GM12878 (cell line): ENCODE results near the gene ALKBH2. TPM values are rescaled to one million over a fixed set of nuclear protein-coding genes. Genes with fewer than 3 reads are reported as not detected.

Experiments
- ATAC-seq: fragments of 200-7000 bp; cut with Tn5 transposase; 3 replicates; pipeline ENCODE4 v1.9.1; 2020; ENCODE audit warnings: mild to moderate bottlenecking, moderate library complexity
- BruUV-seq: library from RNA; stranded (reverse); fragments of 400-500 nt; replicated peaks from 2 replicates; lab custom pipeline; 2021; lab: Mats Ljungman, UMichigan
- CTCF ChIA-PET: fragments of 300-600 bp; sonication (Branson Sonifier 250); formaldehyde crosslinking; extraction: SDS; loops from one replicate; lab custom pipeline; 2021; ENCODE audit warnings: inconsistent platforms; lab: Yijun Ruan, JAX
- POLR2A ChIA-PET: fragments of 350-600 bp; formaldehyde crosslinking; extraction: SDS; loops from one replicate; lab custom pipeline; 2021; ENCODE audit warnings: inconsistent platforms; lab: Charles Lee
- RAD21 ChIA-PET: fragments of 300-600 bp; sonication (Branson Sonifier 250); formaldehyde crosslinking; loops from one replicate; lab custom pipeline; 2023; ENCODE audit warnings: antibody characterized with exemption; ENCODE audit not compliant: unreplicated experiment; lab: Charles Lee
- SMC1A ChIA-PET: fragments of 300-600 bp; sonication (Branson Sonifier 250); formaldehyde crosslinking; loops from one replicate; lab custom pipeline; 2023; ENCODE audit not compliant: unreplicated experiment, uncharacterized antibody; lab: Charles Lee
- DNase-seq: peaks from one replicate; pipeline ENCODE4 v3.0.0-alpha.2; 2011; ENCODE audit warnings: low read depth, low spot score
- FAIRE-seq: peaks from 3 replicates; lab custom pipeline; 2011; peaks lifted over from hg19 to GRCh38; lab: Jason Lieb, UNC
- H2AFZ ChIP-seq: 2 replicates; pipeline ENCODE4 v1.6.0; 2011; ENCODE audit warnings: low read depth, low read length, control low read depth; ENCODE audit not compliant: control insufficient read depth
- H3K27ac ChIP-seq: 2 replicates; pipeline ENCODE4 v1.5.1; 2011; ENCODE audit warnings: control low read depth; ENCODE audit not compliant: control insufficient read depth, insufficient read depth
- H3K27me3 ChIP-seq, 2 experiments: replicated peaks in 1 of 2; 2 replicates each; pipeline versions ENCODE4 v1.6.0 to v1.6.1; 2011; ENCODE audit warnings: low read length in 1 of 2; ENCODE audit not compliant: control insufficient read depth in 2 of 2, insufficient read depth in 2 of 2
- H3K36me3 ChIP-seq, 2 experiments: 2 replicates each; pipeline ENCODE4 v1.5.1; 2011; ENCODE audit warnings: low read length in 1 of 2; ENCODE audit not compliant: control insufficient read depth in 2 of 2, insufficient read depth in 2 of 2
- H3K4me1 ChIP-seq: 2 replicates; pipeline ENCODE4 v1.6.1; 2011; ENCODE audit warnings: mild to moderate bottlenecking, low read length, moderate library complexity, mixed read lengths; ENCODE audit not compliant: control insufficient read depth, insufficient read depth
- H3K4me2 ChIP-seq: 2 replicates; pipeline ENCODE4 v1.6.0; 2011; ENCODE audit warnings: control low read depth; ENCODE audit not compliant: control insufficient read depth, insufficient read depth
- H3K4me3 ChIP-seq: fragments of 200-600 bp; sonication (generic); 2 replicates; pipeline ENCODE4 v1.5.1; 2016
- H3K79me2 ChIP-seq: 2 replicates; pipeline ENCODE4 v1.6.0; 2011; ENCODE audit warnings: low read length; ENCODE audit not compliant: control insufficient read depth, insufficient read depth
- H3K9ac ChIP-seq: 2 replicates; pipeline ENCODE4 v1.8.0; 2011; ENCODE audit warnings: low read length, control low read depth, mixed read lengths; ENCODE audit not compliant: control insufficient read depth, insufficient read depth
- H3K9me3 ChIP-seq: replicated peaks from 3 replicates; pipeline ENCODE4 v1.5.1; 2011; ENCODE audit warnings: mild to moderate bottlenecking, low read length; ENCODE audit not compliant: control insufficient read depth, insufficient read depth
- H4K20me1 ChIP-seq: 2 replicates; pipeline ENCODE4 v1.6.0; 2011; ENCODE audit not compliant: control insufficient read depth, insufficient read depth
- BACH1 ChIP-seq: fragments of 450-650 bp; IDR thresholded peaks from 2 replicates; pipeline ENCODE4 v1.6.1; 2017; ENCODE audit warnings: mild to moderate bottlenecking, borderline replicate concordance
- CBFB ChIP-seq: IDR thresholded peaks from 2 replicates; pipeline ENCODE4 v1.6.1; 2016; ENCODE audit warnings: antibody characterized with exemption, low read depth
- ESRRA ChIP-seq: IDR thresholded peaks from 2 replicates; pipeline ENCODE4 v1.6.1; 2012; ENCODE audit warnings: mild to moderate bottlenecking, low read length, improper control_type of control experiment
- JUNB ChIP-seq: IDR thresholded peaks from 2 replicates; pipeline ENCODE4 v1.6.1; 2016; ENCODE audit warnings: antibody characterized with exemption, mild to moderate bottlenecking
- NFXL1 ChIP-seq: fragments of 450-650 bp; IDR thresholded peaks from 2 replicates; pipeline ENCODE4 v1.6.1; 2017; ENCODE audit warnings: antibody characterized with exemption, mild to moderate bottlenecking, borderline replicate concordance
- NR2C1 ChIP-seq: fragments of 450-650 bp; IDR thresholded peaks from 2 replicates; pipeline ENCODE4 v1.6.1; 2017; ENCODE audit warnings: antibody characterized with exemption, mild to moderate bottlenecking, moderate library complexity
- PRDM15 ChIP-seq: fragments of 450-650 bp; formaldehyde crosslinking; IDR thresholded peaks from 2 replicates; pipeline ENCODE4 v1.4.0; 2020; ENCODE audit warnings: mild to moderate bottlenecking, moderate library complexity
- RCOR1 ChIP-seq: conservative IDR thresholded peaks from 2 replicates; pipeline ENCODE4 v1.6.1; 2012; ENCODE audit warnings: low read depth, low read length, improper control_type of control experiment
- RELA ChIP-seq: fragments of 450-650 bp; IDR thresholded peaks from 2 replicates; pipeline ENCODE4 v1.8.0; 2014; ENCODE audit warnings: borderline replicate concordance; ENCODE audit not compliant: partially characterized antibody
- SIX5 ChIP-seq: IDR thresholded peaks from 2 replicates; pipeline ENCODE4 v1.6.1; 2011; ENCODE audit warnings: mild to moderate bottlenecking, low read depth, low read length, moderate library complexity; ENCODE audit not compliant: severe bottlenecking
- SREBF1 ChIP-seq: IDR thresholded peaks from 2 replicates; pipeline ENCODE4 v1.6.1; 2012; ENCODE audit warnings: mild to moderate bottlenecking, low read length
- WGBS: methylation state at CpG from one replicate; pipeline ENCODE4 v1.1.6; 2016; ENCODE audit warnings: low lambda C conversion rate; ENCODE audit not compliant: insufficient replicate concordance, insufficient coverage; ENCODE audit errors: missing lambda C conversion rate; 5-methylcytosine and 5-hydroxymethylcytosine counted together
- in situ Hi-C: fragments of 300-500 bp; cut with MboI; formaldehyde crosslinking; loops from 9 replicates; pipeline ENCODE4 v1.14.3; 2018; ENCODE audit warnings: mixed read lengths
- intact Hi-C: fragments of 100-400 bp; cut with micrococcal nuclease; formaldehyde crosslinking; loops from one replicate; pipeline ENCODE4 v1.14.2; 2022; ENCODE audit not compliant: unreplicated experiment
- polyA plus RNA-seq, 11 experiments: library from polyadenylated mRNA; depleted of rRNA in 4 of 11; unstranded in 6 of 11; stranded (reverse) in 5 of 11; fragments of >200 nt; fragmentation: Nextera tagmentation in 4 of 11; fragmentation: Illumina TruSeq in 1 of 11; extraction: Ambion mirVana in 4 of 11; extraction: Trizol in 1 of 11; gene quantifications; 1 replicate in 1 of 11; 2 replicates in 10 of 11; pipeline versions ENCODE4 v1.2.1 to v1.2.3, GENCODE V29; 2011 to 2016; ENCODE audit warnings: inconsistent platforms in 2 of 11, missing spikeins in 2 of 11, low read depth in 1 of 11
- total RNA-seq, 4 experiments: library from RNA; depleted of rRNA in 3 of 4; stranded (reverse); fragments of >200 nt in 3 of 4; fragmentation: Illumina TruSeq in 1 of 4; extraction: Trizol in 1 of 4; gene quantifications; 2 replicates each; pipeline versions ENCODE4 v1.2.1 to v1.2.3, GENCODE V29; 2013 to 2021
- TF ChIP-seq, protein P1 (sequence below): IDR thresholded peaks from 2 replicates; pipeline ENCODE4 v1.6.1; 2011; ENCODE audit warnings: low read depth, mild to moderate bottlenecking, low read length, moderate library complexity, borderline replicate concordance; ENCODE audit errors: extremely low read depth
- TF ChIP-seq, protein P2 (sequence below): fragments of 450-650 bp; IDR thresholded peaks from 2 replicates; pipeline ENCODE4 v1.6.1; 2016; ENCODE audit warnings: mild to moderate bottlenecking, moderate library complexity, borderline replicate concordance

The ALKBH2 gene
- total and polyA plus RNA-seq, 10 of the 15 experiments (the other 5 are each of a cell fraction or from before 2014, with no cell fraction given) = 5.6 to 40.3 (median 31.2) TPM

DNA sequence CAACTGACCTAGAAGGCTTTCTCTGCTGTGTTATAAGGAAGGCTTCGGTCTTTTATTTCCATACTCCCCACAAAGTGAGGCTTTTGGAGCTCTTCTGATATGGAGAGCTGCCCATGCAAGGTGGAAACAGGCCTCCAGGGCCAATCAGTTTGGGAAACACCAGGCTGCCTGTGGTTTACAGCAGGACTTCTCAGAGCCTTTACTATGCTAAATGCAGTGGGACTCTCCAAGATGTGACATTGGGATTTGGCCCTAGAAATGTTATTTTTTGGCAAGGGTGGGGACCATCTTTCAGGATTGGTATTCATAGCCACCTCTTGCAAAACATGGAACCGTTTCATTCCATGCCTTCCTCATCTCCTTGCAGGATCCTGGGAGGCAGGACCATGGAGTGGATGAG, 26.8 kb upstream of the ALKBH2 start:
- POLR2A ChIA-PET = no interaction called here
- FAIRE-seq = no peak
- CTCF ChIA-PET = interaction anchor here (1.5 to 2.1 kb wide), 2 partner anchors 8 to 12 kb away, joined by 5 to 13 read pairs; no protein-coding TSS in a partner anchor

More for the DNA sequence above, 26.8 kb upstream of the ALKBH2 start:
- no TSS peak for BruUV-seq
- RAD21 ChIA-PET = no interaction called here
- H3K27ac ChIP-seq = no peak overlapping the region
- H2AFZ ChIP-seq = no peak overlapping the region
- H3K4me2 ChIP-seq = no peak overlapping the region
- no peaks in the 10 kb centered on the region for H3K4me1 ChIP-seq
- H3K36me3 ChIP-seq = no peaks in the 10 kb centered on the region
- H4K20me1 ChIP-seq = no peaks in the 10 kb centered on the region
- TF ChIP-seq SIX5 (no peak), RELA (no peak), CBFB (no peak), NFXL1 (no peak), JUNB (no peak), ESRRA (no peak), SREBF1 (no peak), RCOR1 (no peak), PRDM15 (CRISPR knock-in tag) (no peak), NR2C1 (no peak), BACH1 (no peak)
- TF ChIP-seq, protein P1, sequence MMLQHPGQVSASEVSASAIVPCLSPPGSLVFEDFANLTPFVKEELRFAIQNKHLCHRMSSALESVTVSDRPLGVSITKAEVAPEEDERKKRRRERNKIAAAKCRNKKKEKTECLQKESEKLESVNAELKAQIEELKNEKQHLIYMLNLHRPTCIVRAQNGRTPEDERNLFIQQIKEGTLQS = no peak
- TF ChIP-seq, protein P2, sequence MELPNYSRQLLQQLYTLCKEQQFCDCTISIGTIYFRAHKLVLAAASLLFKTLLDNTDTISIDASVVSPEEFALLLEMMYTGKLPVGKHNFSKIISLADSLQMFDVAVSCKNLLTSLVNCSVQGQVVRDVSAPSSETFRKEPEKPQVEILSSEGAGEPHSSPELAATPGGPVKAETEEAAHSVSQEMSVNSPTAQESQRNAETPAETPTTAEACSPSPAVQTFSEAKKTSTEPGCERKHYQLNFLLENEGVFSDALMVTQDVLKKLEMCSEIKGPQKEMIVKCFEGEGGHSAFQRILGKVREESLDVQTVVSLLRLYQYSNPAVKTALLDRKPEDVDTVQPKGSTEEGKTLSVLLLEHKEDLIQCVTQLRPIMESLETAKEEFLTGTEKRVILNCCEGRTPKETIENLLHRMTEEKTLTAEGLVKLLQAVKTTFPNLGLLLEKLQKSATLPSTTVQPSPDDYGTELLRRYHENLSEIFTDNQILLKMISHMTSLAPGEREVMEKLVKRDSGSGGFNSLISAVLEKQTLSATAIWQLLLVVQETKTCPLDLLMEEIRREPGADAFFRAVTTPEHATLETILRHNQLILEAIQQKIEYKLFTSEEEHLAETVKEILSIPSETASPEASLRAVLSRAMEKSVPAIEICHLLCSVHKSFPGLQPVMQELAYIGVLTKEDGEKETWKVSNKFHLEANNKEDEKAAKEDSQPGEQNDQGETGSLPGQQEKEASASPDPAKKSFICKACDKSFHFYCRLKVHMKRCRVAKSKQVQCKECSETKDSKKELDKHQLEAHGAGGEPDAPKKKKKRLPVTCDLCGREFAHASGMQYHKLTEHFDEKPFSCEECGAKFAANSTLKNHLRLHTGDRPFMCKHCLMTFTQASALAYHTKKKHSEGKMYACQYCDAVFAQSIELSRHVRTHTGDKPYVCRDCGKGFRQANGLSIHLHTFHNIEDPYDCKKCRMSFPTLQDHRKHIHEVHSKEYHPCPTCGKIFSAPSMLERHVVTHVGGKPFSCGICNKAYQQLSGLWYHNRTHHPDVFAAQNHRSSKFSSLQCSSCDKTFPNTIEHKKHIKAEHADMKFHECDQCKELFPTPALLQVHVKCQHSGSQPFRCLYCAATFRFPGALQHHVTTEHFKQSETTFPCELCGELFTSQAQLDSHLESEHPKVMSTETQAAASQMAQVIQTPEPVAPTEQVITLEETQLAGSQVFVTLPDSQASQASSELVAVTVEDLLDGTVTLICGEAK = no peak
- TF ChIP-seq, all 136 proteins: peak for 0
- Histone ChIP-seq H3K9ac (no peak overlapping the region), H3K4me3 (no peak overlapping the region), H3K27me3 (no peaks in the 10 kb centered on the region), H3K79me2 (no peaks in the 10 kb centered on the region), H3K9me3 (no peaks in the 10 kb centered on the region)
- intact Hi-C loops (no loop called here), in situ Hi-C loops (no loop called here)
- 28% methylated on average over 2 of the region's 2 CpGs for WGBS
- ATAC-seq (no peak), DNase-seq (no peak)
- SMC1A ChIA-PET = interaction anchor here (1.0 kb wide), 1 partner anchor 131 kb away, joined by 3 read pairs; no protein-coding TSS in a partner anchor
